ENCODE measurements around the gene RGL3.

Gene RGL3

GRCh38 chr19:11446652-11447301 is 27.7 kb upstream of the RGL3 start:
- peak; percentile 70 for TF ChIP-seq CTCF (IDR thresholded peaks at IDR 0.05; ENCODE audit: insufficient read depth, low read depth, low read length, missing control alignments)
- DNase-seq (ENCODE audit: low read depth): no peak
- H3K4me3 ChIP-seq (ENCODE audit: low read depth, low read length): no peak overlapping the region

GRCh38 chr19:11446271-11446651 is 27.1 kb upstream of the RGL3 start:
- no peak for DNase-seq (ENCODE audit: low read depth)
- TF ChIP-seq CTCF (IDR thresholded peaks at IDR 0.05; ENCODE audit: insufficient read depth, low read depth, low read length, missing control alignments): no peak

GRCh38 chr19:11445141-11445540 is 26.0 kb upstream of the RGL3 start:
- no peak overlapping the region for H3K4me3 ChIP-seq (ENCODE audit: low read depth, low read length)
- TF ChIP-seq CTCF (IDR thresholded peaks at IDR 0.05; ENCODE audit: insufficient read depth, low read depth, low read length, missing control alignments): no peak
- no peak for DNase-seq (ENCODE audit: low read depth)

More at GRCh38 chr19:11446271-11446651, 27.1 kb upstream of the RGL3 start:
- H3K4me3 ChIP-seq (ENCODE audit: low read depth, low read length): no peak overlapping the region

- no peak for DNase-seq (ENCODE audit: low read depth)
- no peak overlapping the region for H3K4me3 ChIP-seq (ENCODE audit: low read depth, low read length)
- no peak for TF ChIP-seq CTCF (IDR thresholded peaks at IDR 0.05; ENCODE audit: insufficient read depth, low read depth, low read length, missing control alignments)
Observed at GRCh38 chr19:11444059-11444458, 24.9 kb upstream of the RGL3 start.

GRCh38 chr19:11437955-11438354 is 18.8 kb upstream of the RGL3 start:
- H3K4me3 ChIP-seq (ENCODE audit: low read depth, low read length): no peak overlapping the region
- no peak for TF ChIP-seq CTCF (IDR thresholded peaks at IDR 0.05; ENCODE audit: insufficient read depth, low read depth, low read length, missing control alignments)
- no peak for DNase-seq (ENCODE audit: low read depth)

- peak; percentile 34 for DNase-seq (ENCODE audit: low read depth)
- no peak for TF ChIP-seq CTCF (IDR thresholded peaks at IDR 0.05; ENCODE audit: insufficient read depth, low read depth, low read length, missing control alignments)
- H3K4me3 ChIP-seq (ENCODE audit: low read depth, low read length): peak overlapping the region; percentile 84
Observed at GRCh38 chr19:11435833-11436313, 16.8 kb upstream of the RGL3 start.
